HG02571 (cell line): ENCODE measurements around the gene ELK1.
"Not testable (repeated sequence)": the region's sequence is repeated elsewhere in the genome, so short reads cannot be mapped to it uniquely, and the experiment has no call there.

Source experiments
- ATAC-seq: cut with Tn5 transposase; IDR thresholded peaks from one replicate; pipeline ENCODE4 v1.9.1; 2021; ENCODE audit warnings: mild to moderate bottlenecking, moderate library complexity; ENCODE audit not compliant: unreplicated experiment

The ELK1 gene

DNA sequence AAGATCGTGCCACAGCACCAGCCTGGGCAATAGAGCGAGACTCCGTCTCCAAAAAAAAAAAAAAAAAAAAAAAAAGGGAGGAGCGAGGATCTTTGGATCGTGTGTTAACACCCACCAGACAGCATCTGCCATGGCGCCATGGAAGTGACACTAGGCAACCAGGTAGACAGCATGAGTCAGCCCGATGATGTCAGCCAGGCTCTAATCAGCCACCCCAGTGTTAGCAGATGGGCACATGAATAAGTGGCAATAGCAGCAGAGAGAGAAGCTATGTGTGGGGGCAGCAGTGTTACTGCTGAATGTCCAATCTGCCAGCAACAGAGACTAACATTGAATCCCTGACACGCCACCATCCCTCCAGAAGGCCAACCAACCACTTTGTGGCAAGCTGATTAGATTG, 37.3 kb downstream of the ELK1 start:
- ATAC-seq: no peak

- no peak for ATAC-seq
Observed at GRCh38 chrX:47612418-47612817, 37.9 kb downstream of the ELK1 start.

DNA sequence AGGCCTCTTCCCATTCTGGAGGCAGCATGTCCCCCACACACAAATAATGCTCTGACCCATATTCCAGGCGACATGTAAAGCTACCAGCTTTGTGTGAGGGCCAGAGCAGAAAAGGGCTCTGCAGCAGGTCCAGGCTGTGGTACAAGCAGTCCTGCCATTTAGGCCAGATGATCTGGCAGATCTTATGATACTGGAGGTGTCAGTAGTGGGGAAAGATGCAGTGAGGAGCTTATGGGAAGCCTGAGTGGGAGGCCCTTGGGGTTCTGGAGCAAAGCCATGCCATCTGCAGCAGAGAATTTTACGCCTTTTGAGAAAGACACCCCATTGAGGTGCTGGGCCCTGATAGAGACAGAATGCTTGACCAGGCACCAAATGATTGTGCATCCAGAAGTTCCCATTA, 38.4 kb downstream of the ELK1 start:
- no peak for ATAC-seq

- ATAC-seq: no peak
Observed at GRCh38 chrX:47611489-47611888, 38.9 kb downstream of the ELK1 start.

DNA sequence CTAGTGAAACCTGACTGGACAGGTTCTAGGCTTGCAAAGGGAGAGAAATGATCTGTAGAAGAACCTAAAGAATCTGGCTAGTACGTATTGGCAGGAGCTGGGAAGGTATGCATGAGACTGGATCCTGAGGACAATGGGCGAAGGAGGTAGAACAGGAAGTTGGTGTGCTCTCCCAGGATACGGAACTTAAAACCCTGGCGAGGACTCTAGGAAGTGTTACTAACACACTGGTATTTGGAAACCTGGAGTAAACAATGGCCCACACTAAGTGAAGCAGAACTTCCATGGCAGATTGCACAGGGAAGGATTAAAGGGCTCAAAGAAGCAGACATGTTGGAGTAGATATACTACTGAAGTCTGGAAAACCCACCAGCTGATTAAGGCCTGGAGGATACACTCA, 39.9 kb downstream of the ELK1 start:
- no peak for ATAC-seq

DNA sequence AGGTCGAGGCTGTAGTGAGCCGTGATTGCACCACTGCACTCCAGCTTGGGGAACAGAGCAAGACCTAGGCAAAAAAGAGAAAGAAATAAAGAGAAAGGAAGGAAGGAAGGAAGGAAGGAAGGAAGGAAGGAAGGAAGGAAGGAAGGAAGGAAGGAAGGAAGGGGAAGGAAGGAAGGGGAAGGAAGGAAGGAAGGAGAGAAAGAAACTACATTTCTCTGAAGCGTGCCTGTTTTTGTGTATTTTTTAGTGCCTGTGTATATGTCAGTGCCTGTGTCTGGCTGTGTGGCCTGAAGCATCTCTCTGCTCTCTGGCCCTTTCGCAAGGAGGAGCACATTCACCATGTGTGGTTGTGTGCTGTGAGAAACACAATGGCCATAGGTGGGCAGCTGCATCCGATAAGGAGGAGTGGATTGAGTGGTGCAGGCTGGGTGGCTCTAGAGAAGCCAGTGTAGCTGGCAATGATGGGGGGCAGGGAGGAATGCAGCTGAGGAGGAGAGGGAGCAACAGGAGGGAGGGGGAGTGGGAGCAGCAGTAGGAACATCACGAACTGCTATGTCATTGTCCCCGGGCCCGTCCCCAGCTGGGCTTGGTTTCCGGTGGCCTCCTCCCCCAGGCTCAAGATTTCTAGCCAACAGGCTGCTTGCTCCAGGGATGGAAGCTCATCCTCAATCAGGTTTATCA, 42.1 kb downstream of the ELK1 start:
- ATAC-seq: no peak

DNA sequence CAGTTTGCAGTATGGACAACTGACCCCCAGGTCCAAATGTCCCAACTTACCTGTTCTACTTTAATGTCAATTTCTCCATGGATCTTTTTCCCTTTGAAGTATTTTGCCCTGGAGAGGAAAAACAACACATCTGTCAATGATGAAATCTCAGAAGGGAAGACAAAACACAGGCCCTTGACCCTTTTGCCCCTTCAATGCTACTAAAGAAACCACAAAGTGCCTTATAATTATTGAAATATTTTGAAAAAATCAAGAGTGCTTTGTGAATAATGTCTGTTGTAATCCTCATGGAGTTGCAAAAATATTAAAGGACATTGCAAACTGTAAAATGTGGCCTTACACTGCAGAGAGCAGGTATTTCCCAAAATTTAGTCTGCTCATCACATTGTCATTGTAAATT, 43.3 kb downstream of the ELK1 start:
- ATAC-seq: no peak

DNA sequence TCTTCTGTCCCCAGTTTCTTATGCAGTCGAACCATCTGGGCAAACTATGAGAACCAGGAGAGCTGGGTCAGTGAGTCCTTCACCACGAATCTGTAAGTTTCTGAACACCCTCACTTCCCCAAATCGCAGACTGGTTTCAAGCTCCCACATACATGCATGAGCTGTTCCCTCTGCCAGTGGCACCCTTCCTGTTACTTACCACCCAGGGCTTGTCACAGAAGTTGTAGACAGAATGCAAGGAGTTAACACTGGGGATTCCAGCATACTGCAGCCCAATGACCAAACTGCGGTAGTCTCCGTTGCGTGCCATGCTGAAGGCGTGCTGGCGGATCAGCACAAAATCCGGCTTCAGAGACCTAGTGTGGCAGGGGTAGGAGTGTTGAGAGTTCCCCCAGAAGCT, 45.3 kb downstream of the ELK1 start:
- ATAC-seq: no peak

DNA sequence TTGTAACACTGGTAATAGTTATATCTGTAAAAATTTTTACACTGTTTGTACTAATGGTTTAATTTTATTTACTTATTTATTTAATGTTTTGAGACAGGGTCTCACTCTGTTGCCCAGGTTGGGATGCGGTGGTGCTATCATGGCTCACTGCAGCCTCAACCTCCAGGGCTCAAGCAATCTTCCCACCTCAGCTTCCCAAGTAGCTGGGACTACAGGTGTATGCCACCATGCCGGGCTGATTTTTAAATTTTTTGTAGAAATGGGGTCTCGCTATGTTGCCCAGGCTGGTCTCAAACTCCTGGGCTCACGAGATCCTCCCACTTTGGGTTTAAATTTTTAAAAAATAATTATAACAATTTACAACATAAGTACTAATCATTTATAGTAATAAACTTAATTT, 47.2 kb downstream of the ELK1 start:
- ATAC-seq: not testable (repeated sequence)

DNA sequence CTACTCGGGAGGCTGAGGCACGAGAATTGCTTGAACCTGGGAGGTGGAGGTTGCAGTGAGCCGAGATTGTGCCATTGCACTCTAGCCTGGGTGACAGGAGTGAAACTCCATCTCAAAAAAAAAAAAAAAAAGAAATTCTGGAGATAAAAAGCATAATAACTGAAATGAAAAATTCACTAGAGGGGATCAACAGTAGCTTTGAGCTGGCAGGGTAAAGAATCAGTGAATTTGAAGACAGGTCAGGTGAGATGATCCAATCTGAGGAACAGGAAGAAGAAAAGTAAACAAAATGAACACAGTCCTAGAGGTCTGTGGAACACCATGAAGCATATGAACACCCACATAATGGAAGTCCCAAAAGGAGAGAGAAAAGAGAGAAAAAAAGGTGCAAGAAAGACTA, 53.1 kb downstream of the ELK1 start:
- ATAC-seq: no peak

DNA sequence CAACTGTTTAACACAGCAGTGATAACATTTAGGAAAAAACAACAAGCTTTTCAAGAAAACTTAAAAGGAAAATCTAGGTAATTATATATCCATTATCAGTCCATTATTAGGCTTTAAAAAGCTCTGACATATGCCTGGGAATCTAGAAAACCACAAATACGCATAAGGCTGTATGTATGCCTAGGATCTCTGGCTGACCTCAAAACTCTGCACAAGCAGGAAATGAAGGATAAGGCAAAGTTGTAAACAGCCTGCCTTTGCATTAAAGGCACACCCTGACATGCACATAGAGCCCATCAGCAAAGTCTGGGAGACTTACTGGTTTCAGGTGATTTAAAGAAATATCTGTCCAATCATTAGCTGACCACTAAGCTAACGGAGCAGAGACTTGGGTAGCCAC, 54.1 kb downstream of the ELK1 start:
- no peak for ATAC-seq

DNA sequence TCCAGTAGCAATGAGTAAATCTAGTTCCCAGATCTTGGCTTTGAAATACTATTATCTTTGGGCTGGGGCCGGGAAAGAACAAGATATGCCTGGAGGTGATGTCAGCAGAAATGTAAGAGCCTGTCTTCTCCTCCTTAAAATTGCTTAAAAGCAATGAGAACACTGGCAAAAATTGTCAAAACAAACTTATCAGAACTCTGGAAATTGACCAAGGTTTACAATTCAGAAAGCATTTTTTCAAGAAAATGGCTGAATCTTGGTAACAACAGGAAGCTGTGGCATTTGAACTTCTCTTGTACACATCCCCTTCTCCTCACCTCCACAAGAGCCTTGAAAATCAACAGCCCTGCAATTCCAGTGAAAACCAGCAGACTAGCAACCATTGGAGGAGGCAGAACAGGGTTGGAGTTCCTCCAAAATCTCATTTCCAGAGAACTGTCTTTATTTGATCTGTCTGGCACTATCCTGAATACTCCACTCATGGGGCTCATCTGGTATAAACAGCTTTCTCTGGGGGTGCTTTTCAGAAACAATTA, 54.6 kb downstream of the ELK1 start:
- no peak for ATAC-seq

DNA sequence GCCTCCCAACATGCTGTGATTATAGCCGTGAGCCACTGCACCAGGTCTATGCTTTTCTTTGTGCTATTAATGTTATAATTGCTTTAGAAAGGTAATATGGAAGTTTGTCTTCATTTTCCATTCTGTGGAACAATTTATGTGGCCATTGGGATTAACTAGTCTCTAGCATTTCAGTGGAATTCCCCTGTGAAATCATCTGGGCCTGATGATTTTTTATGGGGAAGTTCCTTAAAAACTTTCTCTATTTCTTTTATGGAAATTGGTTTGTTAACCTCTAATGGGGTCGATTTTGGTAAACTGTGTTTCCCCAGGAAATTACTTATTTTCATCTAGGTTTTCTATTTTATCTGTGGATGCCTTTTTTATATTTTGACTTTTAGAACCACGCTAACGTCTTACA, 56.8 kb downstream of the ELK1 start:
- ATAC-seq: no peak

DNA sequence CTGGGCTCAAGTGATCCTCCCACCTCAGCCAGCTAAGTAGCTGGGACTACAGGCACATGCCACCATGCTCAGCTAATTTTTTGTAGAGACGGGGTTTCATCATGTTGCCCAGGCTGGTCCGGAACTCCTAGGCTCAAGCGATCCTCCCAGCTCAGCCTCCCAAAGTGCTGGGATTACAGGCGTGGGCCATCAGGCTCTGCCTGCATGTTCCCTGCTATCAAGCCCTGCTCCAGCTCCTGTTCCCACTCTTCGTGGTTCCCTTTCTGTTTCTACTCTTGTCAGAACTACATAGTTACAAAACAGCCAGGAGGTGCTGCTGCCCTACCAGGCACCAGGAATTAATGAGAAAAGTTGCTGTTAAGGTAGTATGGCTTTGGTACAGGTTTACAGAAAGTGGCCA, 59.4 kb downstream of the ELK1 start:
- no peak for ATAC-seq

DNA sequence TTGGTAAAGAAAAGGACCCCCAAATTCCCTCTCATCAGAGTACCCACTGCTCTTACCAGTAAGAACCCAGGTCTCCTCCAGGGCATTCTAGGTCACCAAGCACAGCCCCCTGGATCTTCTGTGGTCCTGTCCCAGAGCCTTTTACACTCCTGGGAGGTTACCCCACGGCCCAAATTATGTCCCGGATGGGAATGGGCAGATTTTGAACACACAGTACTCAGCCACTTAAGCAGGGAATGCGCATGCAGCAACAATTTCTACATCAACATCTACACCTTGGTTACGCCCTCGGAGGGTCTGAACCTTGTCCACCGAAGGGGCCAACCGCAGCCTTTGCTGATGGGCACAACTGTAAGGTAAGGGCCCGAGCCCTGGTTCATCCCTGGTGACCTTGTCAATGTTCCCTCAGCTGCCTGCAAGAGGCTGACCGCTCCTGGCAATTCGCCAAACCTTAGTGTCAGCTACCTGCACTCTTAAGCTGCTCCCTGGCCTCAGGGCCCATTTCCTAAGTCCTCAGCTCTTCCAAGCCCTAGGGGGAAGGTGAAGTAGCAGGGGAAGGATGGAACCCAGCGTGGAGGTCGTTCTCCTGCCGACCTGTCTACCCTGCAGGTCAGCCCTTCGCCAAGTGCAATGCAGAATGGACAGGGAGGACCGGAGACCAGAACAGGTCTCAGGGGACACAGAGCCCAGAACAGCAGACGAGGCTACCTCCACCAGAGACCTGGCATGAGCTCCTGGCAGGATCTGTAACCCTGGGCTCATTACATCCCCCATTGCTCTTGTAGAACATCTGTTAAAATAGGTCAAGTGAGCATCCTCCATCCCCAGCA, 62.2 kb downstream of the ELK1 start:
- no peak for ATAC-seq

- no peak for ATAC-seq
Observed at GRCh38 chrX:47587091-47587891, 63.1 kb downstream of the ELK1 start.

- no peak for ATAC-seq
Observed at GRCh38 chrX:47586043-47586787, 64.1 kb downstream of the ELK1 start.
